Keratinocyte (primary cell): Measurements from ENCODE around the gene CHD9. TPM values are rescaled to one million over a fixed set of nuclear protein-coding genes. Genes with fewer than 3 reads are reported as not detected.

Experiments used
- DNase-seq: peaks from one replicate; pipeline ENCODE4 v3.0.0-alpha.2; 2011; ENCODE audit warnings: low read depth, missing footprints, low spot score
- FAIRE-seq: peaks from 2 replicates; lab custom pipeline; 2011; peaks lifted over from hg19 to GRCh38; lab: Jason Lieb, UNC
- H2AFZ ChIP-seq: 2 replicates; pipeline ENCODE4 v1.6.0; 2012; ENCODE audit warnings: low read length, control low read depth, inconsistent platforms; ENCODE audit not compliant: control insufficient read depth
- H3K27ac ChIP-seq: 2 replicates; pipeline ENCODE4 v1.5.1; 2011; ENCODE audit warnings: low read length; ENCODE audit not compliant: control insufficient read depth, insufficient read depth
- H3K27me3 ChIP-seq: 3 replicates; pipeline ENCODE4 v1.6.0; 2011; ENCODE audit warnings: low read length; ENCODE audit not compliant: control insufficient read depth, insufficient read depth; ENCODE audit errors: extremely low read depth
- H3K36me3 ChIP-seq, 2 experiments: 2 replicates in 1 of 2; 3 replicates in 1 of 2; pipeline ENCODE4 v1.5.1; 2011; ENCODE audit warnings: low read length in 2 of 2, mild to moderate bottlenecking in 1 of 2; ENCODE audit not compliant: control insufficient read depth in 2 of 2, insufficient read depth in 2 of 2; ENCODE audit errors: extremely low read depth in 1 of 2
- H3K4me1 ChIP-seq: 3 replicates; pipeline ENCODE4 v1.5.1; 2011; ENCODE audit warnings: low read length; ENCODE audit not compliant: control insufficient read depth, insufficient read depth; ENCODE audit errors: extremely low read depth
- H3K4me2 ChIP-seq: 3 replicates; pipeline ENCODE4 v1.6.0; 2011; ENCODE audit warnings: low read depth, low read length; ENCODE audit not compliant: control insufficient read depth, insufficient read depth; ENCODE audit errors: extremely low read depth
- H3K4me3 ChIP-seq, 3 experiments: fragments of 200-600 bp in 1 of 3; sonication (generic) in 1 of 3; 2 replicates in 2 of 3; 3 replicates in 1 of 3; pipeline ENCODE4 v1.5.1; 2011 to 2016; ENCODE audit warnings: low read length in 3 of 3, mild to moderate bottlenecking in 3 of 3, control low read depth in 2 of 3, inconsistent platforms in 1 of 3, low read depth in 1 of 3, mixed read lengths in 1 of 3, mixed run types in 1 of 3, moderate library complexity in 1 of 3; ENCODE audit not compliant: control insufficient read depth in 2 of 3, insufficient read depth in 2 of 3; ENCODE audit errors: extremely low read depth in 1 of 3
- H3K79me2 ChIP-seq: 2 replicates; pipeline ENCODE4 v1.6.0; 2012; ENCODE audit warnings: low read length; ENCODE audit not compliant: control insufficient read depth, insufficient read depth
- H3K9ac ChIP-seq: 3 replicates; pipeline ENCODE4 v1.6.0; 2011; ENCODE audit warnings: low read length; ENCODE audit not compliant: control insufficient read depth, insufficient read depth; ENCODE audit errors: extremely low read depth
- H3K9me1 ChIP-seq: 3 replicates; pipeline ENCODE4 v1.6.0; 2011; ENCODE audit warnings: low read length; ENCODE audit not compliant: control insufficient read depth, insufficient read depth; ENCODE audit errors: extremely low read depth
- H3K9me3 ChIP-seq: 2 replicates; pipeline ENCODE4 v1.5.1; 2012; ENCODE audit warnings: low read depth, low read length; ENCODE audit not compliant: control insufficient read depth
- H4K20me1 ChIP-seq: 3 replicates; pipeline ENCODE4 v1.6.0; 2011; ENCODE audit warnings: low read length; ENCODE audit not compliant: control insufficient read depth, insufficient read depth; ENCODE audit errors: extremely low read depth
- EZH2 ChIP-seq: IDR thresholded peaks from one replicate; pipeline ENCODE4 v1.6.1; 2012; ENCODE audit warnings: inconsistent platforms, mild to moderate bottlenecking, low read length, moderate library complexity
- dilution Hi-C: fragments of 300-500 bp; cut with MboI; formaldehyde crosslinking; loops from one replicate; pipeline ENCODE4 v1.7.0; 2020; ENCODE audit warnings: low sequenced_read_pairs; ENCODE audit not compliant: extremely low pct_ligation_motif_present
- polyA plus RNA-seq, 5 experiments: library from polyadenylated mRNA; depleted of rRNA in 3 of 5; stranded (reverse) in 3 of 5; stranded (forward) in 1 of 5; unstranded in 1 of 5; fragments of >200 nt; gene quantifications; 1 replicate in 1 of 5; 2 replicates in 3 of 5; 3 replicates in 1 of 5; pipeline versions ENCODE4 v1.2.1 to v1.2.3, GENCODE V29; 2011 to 2012; ENCODE audit warnings: missing spikeins in 2 of 5, low read depth in 1 of 5, low replicate concordance in 1 of 5
- TF ChIP-seq, protein P1 (sequence below), 3 experiments: IDR thresholded peaks in 1 of 3; conservative IDR thresholded peaks in 1 of 3; optimal IDR thresholded peaks in 1 of 3; 2 replicates in 2 of 3; 3 replicates in 1 of 3; pipeline versions ENCODE3 to v1.5.1; 2011; ENCODE audit warnings: low read length in 3 of 3, mild to moderate bottlenecking in 3 of 3, moderate library complexity in 2 of 3, control low read depth in 1 of 3, inconsistent platforms in 1 of 3; ENCODE audit not compliant: insufficient read depth in 2 of 3; ENCODE audit errors: extremely low read depth in 1 of 3

The CHD9 gene
- polyA plus RNA-seq, 1 donor (not counting 4 experiments of a cell fraction or from before 2014, with no cell fraction given) = 32.8 TPM

DNA sequence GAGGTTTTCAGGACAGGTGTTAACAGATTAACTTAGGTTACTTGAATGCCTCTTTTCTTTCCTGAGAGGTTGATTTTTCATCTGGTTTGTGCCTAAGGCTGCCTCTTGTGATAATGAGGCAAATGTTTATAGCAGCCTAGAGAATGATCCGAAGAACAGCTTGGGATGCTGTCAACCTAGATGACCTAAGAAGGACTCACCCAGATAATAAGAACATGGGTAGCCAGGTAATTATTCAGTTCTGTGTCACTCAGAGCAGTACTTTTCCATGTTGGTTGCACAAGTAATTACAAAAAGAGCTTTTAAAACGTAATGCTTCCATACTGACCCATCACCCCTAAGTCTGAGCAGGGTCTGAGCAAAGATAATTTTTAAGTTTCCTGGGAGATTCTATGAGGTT is 60.3 kb downstream of the CHD9 start:
- no peak overlapping the region for H3K27ac ChIP-seq
- no peaks in the 10 kb centered on the region for H3K36me3 ChIP-seq
- no peaks in the 10 kb centered on the region for H3K9me3 ChIP-seq
- no peaks in the 10 kb centered on the region for H4K20me1 ChIP-seq
- H3K9ac ChIP-seq = no peak overlapping the region
- H3K9me1 ChIP-seq = no peaks in the 10 kb centered on the region
- peaks cover 5% of the 10 kb centered on the region for H3K79me2 ChIP-seq
- H3K4me1 ChIP-seq = peaks cover 10% of the 10 kb centered on the region
- H3K4me2 ChIP-seq = no peak overlapping the region
- H3K4me3 ChIP-seq = no peak overlapping the region
- dilution Hi-C loops = no loop called here
- no peaks in the 10 kb centered on the region for H3K27me3 ChIP-seq
- DNase-seq (no peak), FAIRE-seq (no peak)
- no peak for TF ChIP-seq EZH2
- TF ChIP-seq, protein P1, sequence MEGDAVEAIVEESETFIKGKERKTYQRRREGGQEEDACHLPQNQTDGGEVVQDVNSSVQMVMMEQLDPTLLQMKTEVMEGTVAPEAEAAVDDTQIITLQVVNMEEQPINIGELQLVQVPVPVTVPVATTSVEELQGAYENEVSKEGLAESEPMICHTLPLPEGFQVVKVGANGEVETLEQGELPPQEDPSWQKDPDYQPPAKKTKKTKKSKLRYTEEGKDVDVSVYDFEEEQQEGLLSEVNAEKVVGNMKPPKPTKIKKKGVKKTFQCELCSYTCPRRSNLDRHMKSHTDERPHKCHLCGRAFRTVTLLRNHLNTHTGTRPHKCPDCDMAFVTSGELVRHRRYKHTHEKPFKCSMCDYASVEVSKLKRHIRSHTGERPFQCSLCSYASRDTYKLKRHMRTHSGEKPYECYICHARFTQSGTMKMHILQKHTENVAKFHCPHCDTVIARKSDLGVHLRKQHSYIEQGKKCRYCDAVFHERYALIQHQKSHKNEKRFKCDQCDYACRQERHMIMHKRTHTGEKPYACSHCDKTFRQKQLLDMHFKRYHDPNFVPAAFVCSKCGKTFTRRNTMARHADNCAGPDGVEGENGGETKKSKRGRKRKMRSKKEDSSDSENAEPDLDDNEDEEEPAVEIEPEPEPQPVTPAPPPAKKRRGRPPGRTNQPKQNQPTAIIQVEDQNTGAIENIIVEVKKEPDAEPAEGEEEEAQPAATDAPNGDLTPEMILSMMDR (optimal IDR thresholded peaks at IDR 0.05 in 1 of 3, IDR thresholded peaks at IDR 0.05 in 1 of 3, conservative IDR thresholded peaks at IDR 0.05 in 1 of 3; ENCODE audit: extremely low read depth in 1 of 3, insufficient read depth in 2 of 3, low read length in 3 of 3) = no peak
- H2AFZ ChIP-seq = no peak overlapping the region

DNA sequence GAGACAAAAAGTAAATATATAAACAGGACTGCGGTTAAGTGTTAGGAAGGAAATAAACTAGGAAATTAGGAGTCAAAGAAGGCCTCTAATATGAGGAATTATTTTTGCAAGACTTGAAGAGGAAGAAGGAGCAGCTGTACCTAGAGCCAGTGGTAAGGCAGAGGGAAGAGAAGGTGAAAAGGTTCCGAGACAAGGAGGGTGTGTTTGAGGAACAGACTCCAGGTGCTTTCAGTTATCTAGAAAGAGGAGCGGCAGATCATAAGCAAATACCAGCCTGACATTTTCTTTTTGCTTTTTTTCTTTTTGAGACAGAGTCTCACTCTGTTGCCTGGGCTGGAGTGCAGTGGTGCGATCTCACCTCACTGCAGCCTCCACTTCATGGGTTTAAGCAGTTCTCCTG is 61.0 kb downstream of the CHD9 start:
- Histone ChIP-seq H3K4me1 (peaks cover 10% of the 10 kb centered on the region), H3K9me1 (no peaks in the 10 kb centered on the region), H3K79me2 (peaks cover 5% of the 10 kb centered on the region), H3K27ac (no peak overlapping the region), H3K27me3 (no peaks in the 10 kb centered on the region), H3K9me3 (no peaks in the 10 kb centered on the region), H3K4me2 (no peak overlapping the region), H3K9ac (no peak overlapping the region), H2AFZ (no peak overlapping the region), H4K20me1 (no peaks in the 10 kb centered on the region), H3K4me3 (no peak overlapping the region), H3K36me3 (no peaks in the 10 kb centered on the region)
- TF ChIP-seq, protein P1 (optimal IDR thresholded peaks at IDR 0.05 in 1 of 3, IDR thresholded peaks at IDR 0.05 in 1 of 3, conservative IDR thresholded peaks at IDR 0.05 in 1 of 3; ENCODE audit: extremely low read depth in 1 of 3, insufficient read depth in 2 of 3, low read length in 3 of 3) = no peak
- TF ChIP-seq EZH2 = no peak
- no peak for FAIRE-seq
- no peak for DNase-seq
- dilution Hi-C loops = no loop called here
